ENCODE data around the gene POGLUT2. TPM values are rescaled to one million over a fixed set of nuclear protein-coding genes. Genes with fewer than 3 reads are reported as not detected.

POGLUT2 gene
- total and polyA plus RNA-seq, 2 experiments from 2014 or later, result 14.6 to 17.5 TPM

- H3K4me3 Mint-ChIP-seq, result no peak overlapping the region
- Histone ChIP-seq H3F3A (replicated peaks; ENCODE audit: low read depth) (no peaks in the 10 kb centered on the region), H3K9me2 (ENCODE audit: insufficient read depth) (no peaks in the 10 kb centered on the region), H3K79me2 (replicated peaks; ENCODE audit: insufficient read depth) (no peaks in the 10 kb centered on the region), H3K4me3 (no peak overlapping the region), H3K4me2 (no peak overlapping the region), H3K4me1 (ENCODE audit: insufficient read depth) (no peaks in the 10 kb centered on the region; the same call in 1 of the 2 replicates), H3K36me3 (ENCODE audit: insufficient read depth) (no peaks in the 10 kb centered on the region), H3K27me3 (ENCODE audit: insufficient read depth) (peaks cover 30% of the 10 kb centered on the region), H2AFZ (no peak overlapping the region), H4K20me1 (replicated peaks; ENCODE audit: insufficient read depth) (no peaks in the 10 kb centered on the region; the same call in 1 of the 2 replicates), H3K27ac (ENCODE audit: low read depth) (no peak overlapping the region)
- H3K36me3 Mint-ChIP-seq (ENCODE audit: low read depth), result peaks cover 6% of the 10 kb centered on the region
- peaks cover 19% of the 10 kb centered on the region for H3K27me3 Mint-ChIP-seq (ENCODE audit: insufficient read depth, low read depth, poor library complexity)
- H3K9me3 Mint-ChIP-seq, result no peaks in the 10 kb centered on the region; the same call in 2 of the 3 replicates
- peaks cover 14% of the 10 kb centered on the region for H3K4me1 Mint-ChIP-seq
- no peak for ATAC-seq
- no peak overlapping the region for H3K27ac Mint-ChIP-seq
- no peak for DNase-seq (ENCODE audit: low spot score)
- TF ChIP-seq ETS1 (IDR thresholded peaks at IDR 0.05) (no peak), ZNF114 (CRISPR knock-in tag; IDR thresholded peaks at IDR 0.05) (no peak), ZNF462 (CRISPR knock-in tag; IDR thresholded peaks at IDR 0.05) (no peak)
Measured at GRCh38 chr13:102770435-102770834, 28.3 kb downstream of the POGLUT2 start.

- no peak overlapping the region for H3K4me3 ChIP-seq
- peaks cover 29% of the 10 kb centered on the region for H3K27me3 ChIP-seq (ENCODE audit: insufficient read depth)
- H3K4me1 ChIP-seq (ENCODE audit: insufficient read depth), result no peaks in the 10 kb centered on the region; the same call in 1 of the 2 replicates
- Mint-ChIP-seq H3K36me3 (ENCODE audit: low read depth) (peaks cover 6% of the 10 kb centered on the region), H3K4me1 (peaks cover 10% of the 10 kb centered on the region), H3K27me3 (ENCODE audit: insufficient read depth, low read depth, poor library complexity) (peaks cover 19% of the 10 kb centered on the region), H3K9me3 (no peaks in the 10 kb centered on the region; the same call in 2 of the 3 replicates), H3K27ac (no peak overlapping the region), H3K4me3 (no peak overlapping the region)
- no peak for DNase-seq (ENCODE audit: low spot score)
- H3K9me2 ChIP-seq (ENCODE audit: insufficient read depth), result no peaks in the 10 kb centered on the region
- no peak overlapping the region for H3K4me2 ChIP-seq
- no peaks in the 10 kb centered on the region for H3K36me3 ChIP-seq (ENCODE audit: insufficient read depth)
- H3F3A ChIP-seq (replicated peaks; ENCODE audit: low read depth), result no peaks in the 10 kb centered on the region
- no peak for ATAC-seq
- no peaks in the 10 kb centered on the region; the same call in 1 of the 2 replicates for H4K20me1 ChIP-seq (replicated peaks; ENCODE audit: insufficient read depth)
- no peak overlapping the region for H2AFZ ChIP-seq
- no peak for TF ChIP-seq ZNF114 (CRISPR knock-in tag; IDR thresholded peaks at IDR 0.05)
- TF ChIP-seq CREB1 (CRISPR knock-in tag; IDR thresholded peaks at IDR 0.05; ENCODE audit: low read depth), result no peak
- no peak overlapping the region for H3K27ac ChIP-seq (ENCODE audit: low read depth)
- no peaks in the 10 kb centered on the region for H3K79me2 ChIP-seq (replicated peaks; ENCODE audit: insufficient read depth)
Measured at GRCh38 chr13:102769679-102770078, 29.1 kb downstream of the POGLUT2 start.

Data from GM23338 (cell line).